Measurements from ENCODE around the gene ZSCAN22.
A peak's percentile ranks its signal among the peaks of the same experiment; 100 is the strongest.

The ZSCAN22 gene

GRCh38 chr19:58284199-58284598 lies 42.6 kb upstream of the ZSCAN22 start:
- no peak overlapping the region for H3K4me3 ChIP-seq (ENCODE audit: low read length)
- no peak for DNase-seq (ENCODE audit: low read depth)
- no peak for TF ChIP-seq CTCF (conservative IDR thresholded peaks at IDR 0.05; ENCODE audit: low read depth, low read length)

- DNase-seq (ENCODE audit: low read depth): no peak
- no peak overlapping the region for H3K4me3 ChIP-seq (ENCODE audit: low read length)
- TF ChIP-seq CTCF (conservative IDR thresholded peaks at IDR 0.05; ENCODE audit: low read depth, low read length): no peak
Measured at GRCh38 chr19:58291943-58292342, 34.9 kb upstream of the ZSCAN22 start.

- no peak overlapping the region for H3K4me3 ChIP-seq (ENCODE audit: low read length)
- DNase-seq (ENCODE audit: low read depth): no peak
- TF ChIP-seq CTCF (conservative IDR thresholded peaks at IDR 0.05; ENCODE audit: low read depth, low read length): no peak
Measured at GRCh38 chr19:58294743-58295374, 31.9 kb upstream of the ZSCAN22 start.

GRCh38 chr19:58296104-58296503 lies 30.7 kb upstream of the ZSCAN22 start:
- no peak for TF ChIP-seq CTCF (conservative IDR thresholded peaks at IDR 0.05; ENCODE audit: low read depth, low read length)
- H3K4me3 ChIP-seq (ENCODE audit: low read length): no peak overlapping the region
- no peak for DNase-seq (ENCODE audit: low read depth)

GRCh38 chr19:58300620-58301019 lies 26.2 kb upstream of the ZSCAN22 start:
- no peak for TF ChIP-seq CTCF (conservative IDR thresholded peaks at IDR 0.05; ENCODE audit: low read depth, low read length)
- no peak overlapping the region for H3K4me3 ChIP-seq (ENCODE audit: low read length)
- DNase-seq (ENCODE audit: low read depth): no peak

- TF ChIP-seq CTCF (conservative IDR thresholded peaks at IDR 0.05; ENCODE audit: low read depth, low read length): no peak
- peak overlapping the region; percentile 95 for H3K4me3 ChIP-seq (ENCODE audit: low read length)
Measured at GRCh38 chr19:58304255-58304654, 22.5 kb upstream of the ZSCAN22 start.

GRCh38 chr19:58304748-58305064 lies 22.1 kb upstream of the ZSCAN22 start:
- no peak for TF ChIP-seq CTCF (conservative IDR thresholded peaks at IDR 0.05; ENCODE audit: low read depth, low read length)
- H3K4me3 ChIP-seq (ENCODE audit: low read length): peak overlapping the region; percentile 95
- DNase-seq (ENCODE audit: low read depth): no peak

More at GRCh38 chr19:58304255-58304654, 22.5 kb upstream of the ZSCAN22 start:
- no peak for DNase-seq (ENCODE audit: low read depth)

All from retinal pigment epithelial cell (primary cell).